Measurements from ENCODE around the gene RGS9BP. TPM values are rescaled to one million over a fixed set of nuclear protein-coding genes. Genes with fewer than 3 reads are reported as not detected.
"Not testable (repeated sequence)": the region's sequence is repeated elsewhere in the genome, so short reads cannot be mapped to it uniquely, and the experiment has no call there.

The RGS9BP gene
- total RNA-seq, 2 donors from 2014 or later = not detected

GRCh38 chr19:32651729-32652140 is 23.9 kb upstream of the RGS9BP start:
- Histone ChIP-seq H3K9me3 (ENCODE audit: control insufficient read depth, low read length) (no peaks in the 10 kb centered on the region), H3K27ac (ENCODE audit: low read depth, low read length) (no peak overlapping the region), H3K4me3 (ENCODE audit: low read length) (no peak overlapping the region), H3K27me3 (ENCODE audit: control insufficient read depth, insufficient read depth, low read length, poor library complexity, severe bottlenecking) (no peaks in the 10 kb centered on the region), H3K36me3 (ENCODE audit: control insufficient read depth, insufficient read depth, low read length) (peaks cover 42% of the 10 kb centered on the region), H3K9ac (ENCODE audit: extremely low read depth, low read length, poor library complexity, severe bottlenecking) (no peak overlapping the region), H3K4me1 (ENCODE audit: control insufficient read depth, insufficient read depth, low read length) (no peaks in the 10 kb centered on the region)
- Mint-ChIP-seq H3K27ac (peak overlapping the region; percentile 52), H3K36me3 (ENCODE audit: low read depth) (peaks cover 51% of the 10 kb centered on the region), H3K4me1 (peaks cover 4% of the 10 kb centered on the region), H3K27me3 (ENCODE audit: insufficient read depth) (no peaks in the 10 kb centered on the region), H3K4me3 (no peak overlapping the region), H3K9me3 (no peaks in the 10 kb centered on the region)
- TF ChIP-seq, protein P1, sequence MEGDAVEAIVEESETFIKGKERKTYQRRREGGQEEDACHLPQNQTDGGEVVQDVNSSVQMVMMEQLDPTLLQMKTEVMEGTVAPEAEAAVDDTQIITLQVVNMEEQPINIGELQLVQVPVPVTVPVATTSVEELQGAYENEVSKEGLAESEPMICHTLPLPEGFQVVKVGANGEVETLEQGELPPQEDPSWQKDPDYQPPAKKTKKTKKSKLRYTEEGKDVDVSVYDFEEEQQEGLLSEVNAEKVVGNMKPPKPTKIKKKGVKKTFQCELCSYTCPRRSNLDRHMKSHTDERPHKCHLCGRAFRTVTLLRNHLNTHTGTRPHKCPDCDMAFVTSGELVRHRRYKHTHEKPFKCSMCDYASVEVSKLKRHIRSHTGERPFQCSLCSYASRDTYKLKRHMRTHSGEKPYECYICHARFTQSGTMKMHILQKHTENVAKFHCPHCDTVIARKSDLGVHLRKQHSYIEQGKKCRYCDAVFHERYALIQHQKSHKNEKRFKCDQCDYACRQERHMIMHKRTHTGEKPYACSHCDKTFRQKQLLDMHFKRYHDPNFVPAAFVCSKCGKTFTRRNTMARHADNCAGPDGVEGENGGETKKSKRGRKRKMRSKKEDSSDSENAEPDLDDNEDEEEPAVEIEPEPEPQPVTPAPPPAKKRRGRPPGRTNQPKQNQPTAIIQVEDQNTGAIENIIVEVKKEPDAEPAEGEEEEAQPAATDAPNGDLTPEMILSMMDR (conservative IDR thresholded peaks at IDR 0.05) = peak; percentile 44
- 58 to 62% methylated on average over 6 to 8 of the region's 8 CpGs for WGBS, 2 experiments (ENCODE audit: insufficient coverage in 1 of 2, insufficient read length in 1 of 2)
- DNase-seq = peak; percentile 91

GRCh38 chr19:32652331-32652730 is 23.3 kb upstream of the RGS9BP start:
- not testable (repeated sequence) for H3K9me3 ChIP-seq (ENCODE audit: control insufficient read depth, low read length); H3K4me1 Mint-ChIP-seq; H3K27me3 Mint-ChIP-seq (ENCODE audit: insufficient read depth); H3K4me1 ChIP-seq (ENCODE audit: control insufficient read depth, insufficient read depth, low read length); H3K27ac Mint-ChIP-seq; H3K9ac ChIP-seq (ENCODE audit: extremely low read depth, low read length, poor library complexity, severe bottlenecking); H3K27ac ChIP-seq (ENCODE audit: low read depth, low read length); H3K9me3 Mint-ChIP-seq; H3K4me3 Mint-ChIP-seq; DNase-seq; H3K4me3 ChIP-seq (ENCODE audit: low read length); H3K27me3 ChIP-seq (ENCODE audit: control insufficient read depth, insufficient read depth, low read length, poor library complexity, severe bottlenecking)
- peaks cover 38% of the 10 kb centered on the region for H3K36me3 ChIP-seq (ENCODE audit: control insufficient read depth, insufficient read depth, low read length)
- WGBS, 2 experiments (ENCODE audit: insufficient coverage in 1 of 2, insufficient read length in 1 of 2) = 91 to 94% methylated on average over 10 to 13 of the region's 13 CpGs
- peaks cover 45% of the 10 kb centered on the region for H3K36me3 Mint-ChIP-seq (ENCODE audit: low read depth)

- Mint-ChIP-seq H3K9me3 (no peaks in the 10 kb centered on the region), H3K36me3 (ENCODE audit: low read depth) (peaks cover 43% of the 10 kb centered on the region), H3K27ac (peak overlapping the region; percentile 21), H3K4me3 (no peak overlapping the region), H3K4me1 (peaks cover 4% of the 10 kb centered on the region), H3K27me3 (ENCODE audit: insufficient read depth) (no peaks in the 10 kb centered on the region)
- WGBS, 2 experiments (ENCODE audit: insufficient coverage in 1 of 2, insufficient read length in 1 of 2) = 93% methylated on average over 9 to 12 of the region's 12 CpGs
- H3K9ac ChIP-seq (ENCODE audit: extremely low read depth, low read length, poor library complexity, severe bottlenecking) = no peak overlapping the region
- peaks cover 34% of the 10 kb centered on the region for H3K36me3 ChIP-seq (ENCODE audit: control insufficient read depth, insufficient read depth, low read length)
- no peak overlapping the region for H3K4me3 ChIP-seq (ENCODE audit: low read length)
- TF ChIP-seq, protein P1 (conservative IDR thresholded peaks at IDR 0.05) = no peak
- no peaks in the 10 kb centered on the region for H3K27me3 ChIP-seq (ENCODE audit: control insufficient read depth, insufficient read depth, low read length, poor library complexity, severe bottlenecking)
- no peak for DNase-seq
- H3K9me3 ChIP-seq (ENCODE audit: control insufficient read depth, low read length) = no peaks in the 10 kb centered on the region
- H3K4me1 ChIP-seq (ENCODE audit: control insufficient read depth, insufficient read depth, low read length) = no peaks in the 10 kb centered on the region
- no peak overlapping the region for H3K27ac ChIP-seq (ENCODE audit: low read depth, low read length)
Measured at GRCh38 chr19:32652894-32653598, 22.6 kb upstream of the RGS9BP start.

DNA sequence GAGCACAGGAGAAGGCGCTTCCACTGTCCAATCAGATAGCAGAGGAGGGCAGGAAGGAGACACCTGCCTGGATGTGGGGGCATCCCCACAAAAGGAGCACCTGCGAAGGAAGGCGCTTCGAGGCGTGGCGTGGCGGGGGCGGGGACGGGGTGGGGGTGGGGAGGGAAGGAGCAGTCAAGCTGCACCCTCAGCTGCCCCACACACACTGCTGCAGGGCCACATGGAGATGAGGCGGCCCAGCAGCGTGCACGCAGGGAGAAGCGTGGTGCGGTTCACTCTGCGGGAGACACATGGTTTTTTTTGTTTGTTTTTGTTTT is 22.1 kb upstream of the RGS9BP start:
- no peaks in the 10 kb centered on the region for H3K27me3 ChIP-seq (ENCODE audit: control insufficient read depth, insufficient read depth, low read length, poor library complexity, severe bottlenecking)
- no peak overlapping the region for H3K4me3 Mint-ChIP-seq
- H3K27ac Mint-ChIP-seq = no peak overlapping the region

GRCh38 chr19:32656379-32656778 is 19.3 kb upstream of the RGS9BP start:
- not testable (repeated sequence) for H3K27ac Mint-ChIP-seq; H3K27me3 Mint-ChIP-seq (ENCODE audit: insufficient read depth); H3K9me3 ChIP-seq (ENCODE audit: control insufficient read depth, low read length); H3K27me3 ChIP-seq (ENCODE audit: control insufficient read depth, insufficient read depth, low read length, poor library complexity, severe bottlenecking); H3K4me3 ChIP-seq (ENCODE audit: low read length); H3K4me1 Mint-ChIP-seq; H3K4me3 Mint-ChIP-seq; H3K27ac ChIP-seq (ENCODE audit: low read depth, low read length); H3K9me3 Mint-ChIP-seq; H3K9ac ChIP-seq (ENCODE audit: extremely low read depth, low read length, poor library complexity, severe bottlenecking); H3K4me1 ChIP-seq (ENCODE audit: control insufficient read depth, insufficient read depth, low read length); DNase-seq
- WGBS, 2 experiments (ENCODE audit: insufficient coverage in 1 of 2, insufficient read length in 1 of 2) = 82 to 97% methylated on average over 3 to 8 of the region's 8 CpGs
- peaks cover 25% of the 10 kb centered on the region for H3K36me3 Mint-ChIP-seq (ENCODE audit: low read depth)
- peaks cover 31% of the 10 kb centered on the region for H3K36me3 ChIP-seq (ENCODE audit: control insufficient read depth, insufficient read depth, low read length)

More for the DNA sequence above, 22.1 kb upstream of the RGS9BP start:
- peaks cover 35% of the 10 kb centered on the region for H3K36me3 ChIP-seq (ENCODE audit: control insufficient read depth, insufficient read depth, low read length)
- Mint-ChIP-seq H3K9me3 (no peaks in the 10 kb centered on the region), H3K36me3 (ENCODE audit: low read depth) (peaks cover 40% of the 10 kb centered on the region), H3K27me3 (ENCODE audit: insufficient read depth) (no peaks in the 10 kb centered on the region), H3K4me1 (peaks cover 4% of the 10 kb centered on the region)
- no peak overlapping the region for H3K4me3 ChIP-seq (ENCODE audit: low read length)
- H3K9ac ChIP-seq (ENCODE audit: extremely low read depth, low read length, poor library complexity, severe bottlenecking) = no peak overlapping the region
- TF ChIP-seq, protein P1 (conservative IDR thresholded peaks at IDR 0.05) = no peak
- DNase-seq = no peak
- H3K27ac ChIP-seq (ENCODE audit: low read depth, low read length) = no peak overlapping the region
- WGBS, 2 experiments (ENCODE audit: insufficient coverage in 1 of 2, insufficient read length in 1 of 2) = 86 to 92% methylated on average over 5 to 13 of the region's 15 CpGs
- H3K4me1 ChIP-seq (ENCODE audit: control insufficient read depth, insufficient read depth, low read length) = no peaks in the 10 kb centered on the region
- no peaks in the 10 kb centered on the region for H3K9me3 ChIP-seq (ENCODE audit: control insufficient read depth, low read length)

Measured in endodermal cell (in vitro differentiated cells).